NCI-H2107 treated with DMSO at 0.1 percent for 48 hours (cell line): ENCODE results near the gene SMAD7.
A peak's percentile ranks its signal among the peaks of the same experiment; 100 is the strongest.

Experiments used
- DNase-seq: peaks from one replicate; lab custom pipeline; 2025; ENCODE audit not compliant: unreplicated experiment; lab: John Stamatoyannopoulos, UW

The SMAD7 gene

DNA sequence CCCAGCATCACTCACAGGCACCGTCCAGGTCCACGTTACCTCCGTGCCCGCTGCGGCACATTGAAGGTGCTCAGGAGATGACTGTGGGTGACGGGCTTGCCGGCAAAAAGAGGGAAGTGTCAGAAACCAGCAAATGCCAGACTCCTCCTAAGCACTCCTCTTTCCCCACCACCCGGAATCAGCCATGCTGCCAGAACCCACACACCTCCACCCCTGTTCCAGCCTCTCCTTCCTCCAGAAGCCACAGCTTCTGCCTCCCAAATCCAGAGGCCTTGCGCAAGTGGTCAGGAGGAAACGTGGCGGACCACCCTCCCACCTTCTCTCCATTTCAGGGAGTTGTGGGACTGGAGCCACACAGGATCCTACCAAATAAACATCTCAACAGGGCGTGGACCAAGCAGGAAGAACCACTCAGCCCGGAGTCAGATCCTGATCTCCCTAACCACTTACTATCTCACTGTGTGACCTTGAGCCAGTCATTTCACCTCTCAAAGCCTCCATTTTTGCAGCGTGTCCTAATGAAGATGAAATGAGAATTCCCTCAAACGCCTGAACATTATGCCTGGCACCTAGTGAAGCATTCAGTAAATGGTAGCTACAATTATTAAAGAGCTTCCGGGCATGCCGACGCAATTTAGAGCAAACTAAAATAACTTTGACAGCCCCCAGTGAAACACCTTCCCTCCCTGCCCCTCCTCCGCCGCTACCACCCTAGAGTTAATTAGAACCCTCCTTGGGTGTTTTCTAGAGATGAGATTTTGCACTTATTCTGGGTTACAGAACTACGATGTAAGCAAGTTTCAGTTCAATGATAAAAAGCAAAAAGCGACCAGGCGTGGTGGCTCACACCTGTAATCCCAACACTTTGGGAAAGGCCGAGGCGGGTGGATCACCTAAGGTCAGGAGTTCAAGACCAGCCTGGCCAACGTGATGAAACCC lies 32.9 kb downstream of the SMAD7 start:
- DNase-seq, result no peak

DNA sequence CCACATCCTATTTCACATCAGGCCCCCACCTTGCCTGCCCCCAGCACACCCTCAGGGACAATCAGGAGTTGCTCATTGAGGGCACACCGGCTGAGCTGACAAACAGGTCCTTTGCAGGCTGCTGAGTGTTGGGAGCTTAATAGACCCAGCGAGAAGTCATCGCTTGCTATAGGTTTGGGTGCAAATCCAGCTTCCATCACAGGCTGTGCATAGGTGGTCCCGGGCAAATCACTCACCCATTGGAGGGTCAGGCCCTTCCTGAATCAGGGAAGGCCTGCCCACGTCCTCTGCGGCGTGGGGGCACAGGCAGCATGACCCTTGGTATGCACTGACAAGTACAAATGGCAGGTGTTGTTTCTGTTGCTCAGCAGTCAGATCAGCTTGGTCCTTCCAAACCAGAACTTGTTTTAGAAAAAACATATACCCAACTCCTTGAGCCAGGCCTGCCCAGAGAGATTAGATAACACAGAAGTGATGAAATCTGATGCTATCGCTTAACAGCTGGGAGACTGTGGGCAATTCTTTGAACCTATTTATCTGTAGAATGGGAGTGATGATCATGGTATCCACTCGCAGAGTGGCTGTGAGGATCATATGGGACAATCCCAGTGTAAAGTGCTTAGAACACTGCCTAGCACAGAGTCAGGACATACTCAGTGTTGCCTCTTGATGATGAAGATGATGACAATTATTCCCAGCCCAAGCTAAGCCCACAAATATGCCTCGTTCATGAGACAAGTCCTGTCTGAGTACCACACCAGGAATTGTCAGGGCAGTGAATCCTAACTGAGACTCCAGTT lies 34.9 kb downstream of the SMAD7 start:
- DNase-seq, result peak; percentile 15

DNA sequence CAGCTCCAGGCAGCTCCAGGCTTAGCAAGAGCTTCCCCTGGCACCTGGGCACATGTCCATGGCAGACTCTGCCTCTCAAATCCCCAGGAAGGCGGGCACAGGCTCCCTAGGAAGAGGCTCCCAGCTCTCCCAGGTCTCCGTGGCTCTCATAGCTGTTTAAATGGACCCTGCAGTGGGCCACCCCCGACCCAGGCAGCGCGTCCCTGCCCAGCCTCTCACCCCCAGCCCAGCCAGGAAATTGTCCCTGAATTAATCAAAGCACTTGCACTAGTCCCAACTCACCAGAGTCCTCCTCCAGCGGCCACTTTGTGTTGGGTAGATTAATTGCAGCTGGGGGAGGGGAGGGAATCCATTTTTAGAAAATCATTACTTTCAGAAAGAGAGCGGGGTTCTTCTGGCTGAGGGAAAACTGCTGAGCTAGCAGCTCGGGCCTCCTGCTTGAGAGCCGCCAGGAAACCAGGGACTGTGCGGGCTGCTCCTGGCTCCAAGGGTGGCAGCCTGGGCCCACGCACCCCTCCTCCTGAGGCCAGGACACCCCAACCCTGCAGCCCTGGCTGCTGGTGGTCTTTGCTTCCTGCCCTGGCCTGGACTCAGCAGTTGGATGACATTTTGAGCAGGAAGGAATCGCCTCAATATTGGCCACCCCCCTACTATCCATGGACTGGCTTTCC lies 36.0 kb downstream of the SMAD7 start:
- DNase-seq, result no peak

DNA sequence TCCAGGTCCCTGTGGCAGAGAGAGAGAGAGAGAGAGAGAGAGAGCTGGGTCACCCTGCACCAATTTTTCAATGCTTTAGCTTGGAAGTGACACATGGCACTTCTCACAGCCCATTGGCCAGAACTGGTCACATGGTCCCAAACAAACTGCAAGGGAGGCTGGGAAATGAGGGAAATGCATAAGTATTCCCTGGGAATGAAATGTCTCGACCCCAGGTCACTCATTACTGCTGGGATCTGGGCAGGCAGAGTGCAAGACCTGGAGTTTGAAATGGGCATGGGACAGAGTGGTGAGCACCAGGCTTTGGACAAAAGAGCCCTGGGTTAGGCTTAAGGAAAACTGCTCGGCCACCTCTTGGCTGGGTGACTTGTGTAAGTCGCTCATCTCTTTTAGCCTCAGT lies 37.0 kb downstream of the SMAD7 start:
- no peak for DNase-seq

DNA sequence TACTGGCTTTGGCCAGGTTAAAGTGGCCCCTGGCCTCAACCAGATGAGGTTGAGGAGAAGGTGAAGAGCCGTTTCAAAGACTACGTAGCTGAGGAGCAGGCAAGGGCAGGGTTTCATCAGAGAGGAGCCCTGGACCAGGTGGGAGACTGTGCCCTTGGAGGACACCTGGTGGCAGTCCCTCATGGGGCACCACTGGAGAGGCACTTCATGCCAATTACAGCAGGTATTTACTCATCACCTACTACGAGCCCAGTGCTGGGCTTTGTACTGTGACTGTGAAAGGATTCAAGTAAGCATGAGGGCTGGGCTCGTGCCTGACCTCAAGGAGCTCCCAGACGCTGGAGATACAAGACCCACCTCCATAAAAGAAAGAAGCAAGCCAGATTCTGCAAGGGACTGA lies 37.6 kb downstream of the SMAD7 start:
- no peak for DNase-seq

DNA sequence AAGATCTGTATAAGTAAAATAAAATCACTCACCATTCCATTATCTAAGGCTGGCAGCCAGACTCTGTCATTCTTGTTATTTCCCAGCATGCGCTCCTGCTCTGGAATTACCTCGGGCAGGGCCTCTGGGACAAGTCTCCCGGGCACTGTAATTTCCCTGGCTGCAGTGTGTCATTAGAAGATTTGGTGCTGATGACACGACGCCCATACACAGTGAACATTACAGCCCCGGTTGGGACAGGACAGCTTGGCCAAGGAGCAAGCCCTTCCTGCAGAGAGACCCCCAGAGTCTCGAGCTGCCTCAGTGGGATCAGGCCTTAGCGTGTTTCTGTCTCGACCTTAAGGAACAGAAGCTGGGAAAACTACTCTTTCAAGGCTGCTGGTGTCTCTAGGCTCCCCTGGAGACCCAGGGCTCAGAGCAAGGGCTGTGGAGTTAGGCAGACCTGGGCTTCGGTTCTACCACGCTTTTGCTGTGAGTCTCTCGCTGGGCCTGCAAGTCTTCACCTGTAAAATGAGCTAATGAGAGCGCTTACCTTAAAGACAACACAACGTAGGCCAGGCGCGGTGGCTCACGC lies 39.7 kb downstream of the SMAD7 start:
- no peak for DNase-seq

DNA sequence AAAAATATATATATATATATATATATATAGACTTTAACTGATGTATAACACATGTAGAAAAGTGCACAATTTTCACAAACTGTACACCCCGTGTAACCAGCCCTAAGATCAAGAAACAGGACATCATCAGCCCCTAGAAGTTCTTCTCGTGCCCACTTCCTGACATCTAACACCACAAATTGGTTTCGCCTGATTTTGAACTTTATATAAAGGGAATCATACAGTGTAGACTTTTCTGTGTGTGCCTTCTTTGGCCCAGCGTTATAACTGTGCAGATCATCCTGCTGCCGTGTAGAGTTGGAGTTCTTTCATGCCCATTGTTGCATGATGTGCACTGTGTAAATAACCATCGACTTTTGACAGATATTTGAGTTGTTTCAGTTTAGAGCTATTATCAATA lies 41.0 kb downstream of the SMAD7 start:
- DNase-seq, result no peak

DNA sequence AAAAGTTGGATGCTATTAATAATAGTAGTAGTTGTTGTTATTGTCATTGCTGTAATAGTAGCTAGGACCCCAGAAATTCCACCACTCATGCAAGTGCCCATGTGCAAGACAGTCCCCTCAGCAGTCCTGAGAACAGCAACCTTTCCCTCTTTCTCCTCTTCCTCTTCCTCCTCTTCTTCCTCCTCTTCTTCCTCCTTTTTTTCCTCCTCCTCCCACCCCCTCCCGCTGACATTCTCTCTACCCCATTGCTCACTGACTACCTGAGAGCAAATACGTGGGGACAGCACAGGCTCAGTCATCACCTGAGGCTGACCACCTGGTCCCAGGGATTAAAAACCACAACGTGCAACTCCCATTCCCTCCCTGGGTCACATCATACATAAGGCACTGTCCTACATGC lies 41.8 kb downstream of the SMAD7 start:
- no peak for DNase-seq

DNA sequence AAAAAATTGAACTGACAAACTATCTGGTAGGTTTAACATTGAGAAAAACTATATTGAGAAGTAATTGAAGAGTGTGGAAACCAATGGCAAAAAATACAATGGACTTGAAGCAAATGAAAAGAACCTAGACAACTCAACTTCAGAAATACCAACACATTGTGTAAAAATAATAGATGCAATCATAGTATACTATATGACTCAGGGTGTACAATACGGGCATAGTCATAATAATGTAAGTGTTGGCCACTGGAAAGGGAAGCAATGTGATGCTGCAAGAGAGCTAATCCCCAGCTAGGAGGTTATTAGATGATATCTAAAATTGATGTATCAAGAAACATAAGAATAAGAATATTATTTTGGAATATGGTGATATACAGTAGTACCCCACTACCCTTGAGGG lies 45.3 kb downstream of the SMAD7 start:
- DNase-seq, result no peak

DNA sequence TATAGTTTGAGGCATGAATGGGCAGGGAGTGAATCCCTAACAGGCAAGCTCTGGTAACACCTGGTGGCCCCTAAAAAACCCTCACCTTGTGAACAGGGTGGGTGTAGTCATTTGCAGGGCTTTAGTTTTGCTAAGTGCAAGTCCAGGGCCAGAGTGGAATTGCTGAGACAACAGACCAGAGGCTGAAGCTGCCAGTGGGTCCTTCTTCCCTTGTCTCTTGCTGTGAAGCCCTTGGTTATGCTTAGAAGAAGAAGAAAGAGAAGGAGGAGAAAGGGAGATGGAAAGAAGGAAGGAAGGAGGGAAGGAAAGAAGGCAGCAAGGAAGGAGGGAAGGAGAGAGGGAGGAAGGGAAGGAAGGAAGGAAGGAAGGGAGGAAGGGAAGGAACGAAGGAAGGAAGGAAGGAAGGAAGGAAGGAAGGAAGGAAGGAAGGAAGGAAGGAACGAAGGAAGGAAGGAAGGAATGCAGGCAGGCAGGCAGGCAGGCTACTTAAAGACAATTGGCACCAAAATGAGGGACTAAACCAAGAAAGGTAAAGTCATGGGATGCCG lies 45.8 kb downstream of the SMAD7 start:
- no peak for DNase-seq

DNA sequence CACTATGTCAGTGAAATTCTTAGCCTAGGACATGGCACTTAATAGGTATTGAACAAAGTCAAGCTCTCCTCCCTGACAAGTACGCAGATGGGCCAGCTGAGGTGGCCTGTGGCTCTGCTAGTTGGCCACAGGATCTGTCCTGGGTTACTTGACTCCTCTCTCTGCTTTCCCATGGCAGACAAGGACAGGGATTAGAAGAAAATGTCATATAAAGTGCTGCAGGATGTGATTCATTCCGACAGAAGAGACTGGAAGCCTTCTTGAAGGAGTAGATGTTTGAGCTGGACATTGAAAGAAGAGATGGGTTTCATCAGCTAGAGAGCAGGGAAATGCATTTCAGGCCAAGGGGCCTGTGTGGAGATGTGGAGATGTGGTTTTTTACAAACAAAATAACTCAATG lies 46.7 kb downstream of the SMAD7 start:
- no peak for DNase-seq

DNA sequence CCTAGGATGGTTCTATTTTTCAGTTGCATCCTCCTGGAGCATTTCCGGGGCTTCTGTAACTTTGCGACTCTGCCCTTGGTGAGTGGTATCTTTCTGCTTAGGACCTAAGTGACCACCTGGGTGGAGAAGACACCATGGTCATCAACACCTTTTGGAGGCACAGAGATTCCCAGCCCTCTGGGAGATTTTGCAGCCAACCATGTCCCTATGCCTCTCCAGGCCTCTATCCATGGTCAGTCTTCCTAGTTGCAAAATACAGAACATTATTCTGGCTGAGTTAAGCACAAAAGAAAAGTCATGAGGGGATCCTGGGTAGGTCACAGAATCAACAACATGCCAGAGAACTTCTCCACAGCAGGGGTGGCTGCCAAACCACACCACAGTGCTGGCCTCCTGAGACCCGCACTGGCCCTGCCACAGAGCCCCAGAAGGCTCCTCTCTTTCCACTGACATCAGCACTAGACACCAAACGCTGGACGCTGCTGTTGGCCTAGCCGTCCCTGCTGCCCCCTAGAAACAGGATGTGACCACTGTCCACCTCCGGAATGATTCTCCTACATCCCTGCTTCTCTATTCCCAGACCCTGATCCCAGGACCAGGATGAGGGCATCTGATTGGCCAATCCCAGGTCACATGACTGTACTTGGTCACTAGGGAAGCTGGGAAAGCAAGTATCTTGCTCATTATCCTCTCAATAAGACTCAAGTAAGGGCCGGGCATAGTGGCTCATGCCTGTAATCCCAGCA lies 47.7 kb downstream of the SMAD7 start:
- DNase-seq, result no peak

DNA sequence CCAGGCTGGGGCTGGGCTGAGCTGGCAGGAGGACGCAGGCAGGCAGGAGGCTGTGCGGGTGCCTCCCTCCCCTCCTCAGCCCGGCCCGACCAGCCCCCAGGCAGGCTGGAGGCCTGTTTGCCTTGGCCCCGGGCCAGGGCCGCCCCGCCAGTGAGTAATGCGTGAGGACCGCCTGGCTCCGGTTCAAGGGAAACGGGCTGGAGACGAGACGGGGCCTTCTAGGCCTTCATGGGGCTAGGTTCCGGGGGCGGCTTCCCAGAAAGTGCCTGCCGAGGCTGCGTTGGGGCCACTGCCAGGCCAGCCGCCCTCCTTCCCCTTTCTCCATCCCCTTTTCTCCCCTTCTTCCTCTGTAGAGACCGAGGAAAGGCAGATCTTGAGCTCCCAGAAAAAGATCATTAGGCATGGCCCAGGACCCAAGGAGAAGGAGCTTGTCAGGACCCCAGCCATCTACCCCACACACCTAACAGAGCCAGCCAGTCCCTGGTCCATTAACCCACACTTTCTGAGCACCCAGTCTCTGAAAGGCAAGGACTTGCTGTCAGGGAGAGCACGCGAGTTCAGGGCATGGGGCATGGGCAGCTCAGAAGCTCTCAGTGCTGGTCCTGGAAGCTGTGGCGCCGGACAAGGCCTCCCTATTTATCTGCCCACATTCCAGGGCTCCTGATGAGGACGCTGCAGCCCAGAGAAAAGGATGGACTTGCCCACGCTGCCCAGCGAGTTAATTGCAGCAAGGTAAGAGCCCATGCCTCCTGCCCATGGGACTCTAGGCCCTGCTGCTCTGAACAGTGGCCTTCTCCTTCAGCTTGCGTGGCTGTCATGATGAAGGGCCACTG lies 48.5 kb downstream of the SMAD7 start:
- no peak for DNase-seq

DNA sequence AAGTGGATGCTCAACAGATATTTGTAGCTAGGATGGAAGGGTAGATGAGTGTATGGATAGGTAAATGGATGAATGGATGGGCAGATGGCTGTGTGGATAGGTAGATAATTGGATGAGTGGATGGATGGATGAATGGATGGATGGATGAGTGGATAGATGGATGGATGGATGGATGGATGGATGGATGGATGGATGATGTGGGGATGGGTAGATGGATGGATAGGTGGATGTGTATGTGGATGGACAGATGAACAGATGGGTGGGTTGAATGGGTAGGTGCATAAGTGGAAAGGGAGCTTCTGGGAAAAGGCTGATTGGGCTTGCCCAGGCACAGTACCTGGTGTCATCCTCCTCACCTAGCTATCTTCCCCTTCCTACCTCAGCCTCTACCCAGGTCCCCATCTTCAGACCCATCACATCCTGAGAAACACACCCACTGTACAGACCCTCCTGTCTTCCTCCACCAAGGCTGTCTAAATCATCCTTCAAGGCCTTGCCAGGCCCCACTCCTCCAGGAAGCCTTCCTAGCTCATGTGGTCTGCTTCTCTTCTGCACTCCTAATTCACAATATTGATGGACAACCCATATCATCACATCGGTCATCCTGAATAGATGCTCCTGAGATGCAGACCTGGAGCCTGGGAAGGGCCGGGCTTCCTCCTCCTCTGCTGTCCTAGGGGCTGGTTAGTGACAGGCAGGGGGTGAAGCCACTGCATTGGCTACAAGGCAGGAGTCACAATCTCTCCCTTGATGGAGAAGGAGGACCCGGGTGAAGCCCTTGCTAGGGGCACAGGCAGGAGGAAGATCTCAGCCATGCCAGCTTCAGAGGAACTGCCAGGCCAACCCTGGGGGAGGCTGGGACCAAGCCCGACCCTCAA lies 49.4 kb downstream of the SMAD7 start:
- DNase-seq, result no peak

DNA sequence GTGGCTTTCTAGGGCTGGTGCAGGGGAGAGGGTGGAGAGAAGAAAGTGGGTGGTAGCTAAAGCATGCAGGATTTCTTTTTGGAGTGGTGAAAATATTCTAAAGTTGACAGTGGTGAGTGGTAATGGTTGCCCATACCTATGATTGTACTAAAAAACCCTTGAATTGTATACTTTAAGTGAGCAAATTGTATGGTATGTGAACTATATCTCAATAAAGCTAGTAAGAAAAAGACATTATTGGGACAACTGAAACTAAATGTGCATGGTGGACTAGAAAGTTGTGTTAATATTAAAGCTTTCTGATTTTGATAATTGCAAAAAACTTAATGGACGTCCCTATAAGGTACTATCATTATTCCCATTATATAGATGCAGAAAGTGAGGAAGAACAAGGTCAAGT lies 50.3 kb downstream of the SMAD7 start:
- no peak for DNase-seq

DNA sequence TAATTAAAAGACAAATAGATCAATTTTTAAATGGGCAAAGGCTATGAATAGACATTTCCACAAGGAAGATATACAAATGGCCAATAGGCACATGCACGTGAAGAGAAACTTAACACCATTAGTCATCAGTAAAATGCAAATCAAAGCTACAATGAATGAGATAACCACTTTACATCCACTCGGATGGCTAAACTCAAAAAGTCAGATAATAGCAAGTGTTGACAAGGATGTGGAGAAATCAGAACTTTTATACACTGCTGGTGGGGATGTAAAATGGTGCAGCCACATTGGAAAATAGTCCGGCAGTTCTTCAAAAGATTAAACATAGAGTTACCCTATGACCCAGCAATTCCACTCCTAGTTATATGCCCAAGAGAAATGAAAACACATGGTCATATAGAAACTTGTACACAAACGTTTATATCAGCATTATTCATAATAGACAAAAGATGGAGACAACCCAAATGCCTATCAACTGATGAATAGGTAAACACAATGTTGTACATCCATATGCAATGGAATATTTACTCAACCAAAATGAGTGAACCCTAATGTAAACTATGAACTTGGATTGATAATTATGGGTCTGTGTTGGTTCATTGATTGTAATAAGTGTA lies 51.1 kb downstream of the SMAD7 start:
- DNase-seq, result no peak

DNA sequence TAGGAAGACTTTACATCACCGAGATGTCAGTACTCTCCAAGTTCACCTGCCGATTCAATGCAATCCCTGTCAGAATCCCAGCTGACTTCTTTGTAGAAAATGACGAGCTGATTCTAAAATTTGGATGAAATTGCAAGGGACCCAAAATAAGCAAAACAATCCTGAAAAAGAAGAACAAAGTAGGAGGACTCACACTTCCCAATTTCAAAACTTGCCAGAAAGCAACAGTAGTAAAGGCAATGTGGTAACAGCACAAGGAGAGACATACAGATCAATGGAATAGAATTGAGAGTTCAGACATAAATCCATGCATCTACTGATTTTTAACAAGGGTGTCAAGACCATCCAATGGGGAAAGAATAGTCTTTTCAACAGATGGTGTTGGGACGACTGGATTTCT lies 52.2 kb downstream of the SMAD7 start:
- DNase-seq, result no peak

DNA sequence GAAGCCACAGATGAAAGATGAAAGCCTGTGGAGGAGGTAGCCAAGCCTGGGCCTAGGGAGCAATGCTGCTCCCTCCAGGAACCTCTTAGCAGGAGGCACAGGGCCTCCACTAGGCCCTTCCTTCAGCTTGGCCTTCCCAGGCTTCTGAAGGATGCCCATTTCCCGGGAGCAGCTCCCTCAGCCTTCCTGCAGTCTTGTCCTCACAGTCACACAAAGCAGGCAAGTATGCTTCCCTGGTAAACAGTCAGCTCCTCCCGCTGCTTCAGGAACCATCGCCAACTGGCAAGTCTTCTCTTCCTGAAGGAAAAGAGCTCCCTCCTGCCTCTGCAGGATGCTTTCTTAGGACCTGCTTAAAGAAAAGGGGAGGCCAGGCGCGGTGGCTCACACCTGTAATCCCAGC lies 53.2 kb downstream of the SMAD7 start:
- no peak for DNase-seq
